Measurements from ENCODE around the gene PYDC2. TPM values are rescaled to one million over a fixed set of nuclear protein-coding genes. Genes with fewer than 3 reads are reported as not detected.

The PYDC2 gene
- total RNA-seq, 2 experiments from 2014 or later, result not detected

DNA sequence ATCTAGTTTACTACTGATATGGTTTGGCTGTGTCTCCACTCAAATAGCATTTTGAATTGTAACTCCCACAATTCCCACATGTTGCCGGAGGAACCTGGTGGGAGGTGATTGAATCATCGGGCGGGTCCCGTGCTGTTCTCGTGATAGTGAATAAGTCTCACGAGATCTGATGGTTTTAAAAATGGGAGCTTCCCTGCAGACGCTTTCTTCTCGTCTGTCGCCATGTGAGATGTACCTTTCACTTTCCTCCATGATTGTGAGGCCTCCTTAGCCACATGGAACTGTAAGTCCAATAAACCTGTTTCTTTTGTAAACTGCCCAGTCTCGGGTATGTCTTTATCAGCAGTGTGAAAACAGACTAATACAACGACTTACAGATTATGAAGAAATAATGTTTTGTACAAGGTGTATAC, 35.6 kb upstream of the PYDC2 start:
- Histone ChIP-seq H3K4me2 (ENCODE audit: low read length) (no peak overlapping the region), H3K9me2 (ENCODE audit: insufficient read depth, low read length) (no peaks in the 10 kb centered on the region), H3K4me3 (ENCODE audit: low read depth, low read length, poor library complexity, severe bottlenecking) (no peak overlapping the region), H3K9me3 (ENCODE audit: low read length) (no peaks in the 10 kb centered on the region), H3K27ac (ENCODE audit: low read depth, low read length, poor library complexity, severe bottlenecking) (no peak overlapping the region), H3K79me2 (ENCODE audit: insufficient read depth, low read depth, low read length) (no peaks in the 10 kb centered on the region), H3K36me3 (ENCODE audit: insufficient read depth, low read length) (no peaks in the 10 kb centered on the region), H2AFZ (ENCODE audit: low read length) (no peak overlapping the region), H4K20me1 (ENCODE audit: insufficient read depth, low read length) (no peaks in the 10 kb centered on the region), H3K4me1 (ENCODE audit: insufficient read depth, low read length, poor library complexity, severe bottlenecking) (no peaks in the 10 kb centered on the region)
- ChIA-PET CTCF (ENCODE audit: unreplicated experiment) (no interaction called here), POLR2A (interaction anchor here (0.6 to 1.2 kb wide), 2 partner anchors 86 to 192 kb away, joined by 4 to 8 read pairs; no protein-coding TSS in a partner anchor)
- no peak for TF ChIP-seq EZH2phosphoT487 (IDR thresholded peaks at IDR 0.05; ENCODE audit: borderline replicate concordance, low read depth, low read length)
- TF ChIP-seq, protein P1, sequence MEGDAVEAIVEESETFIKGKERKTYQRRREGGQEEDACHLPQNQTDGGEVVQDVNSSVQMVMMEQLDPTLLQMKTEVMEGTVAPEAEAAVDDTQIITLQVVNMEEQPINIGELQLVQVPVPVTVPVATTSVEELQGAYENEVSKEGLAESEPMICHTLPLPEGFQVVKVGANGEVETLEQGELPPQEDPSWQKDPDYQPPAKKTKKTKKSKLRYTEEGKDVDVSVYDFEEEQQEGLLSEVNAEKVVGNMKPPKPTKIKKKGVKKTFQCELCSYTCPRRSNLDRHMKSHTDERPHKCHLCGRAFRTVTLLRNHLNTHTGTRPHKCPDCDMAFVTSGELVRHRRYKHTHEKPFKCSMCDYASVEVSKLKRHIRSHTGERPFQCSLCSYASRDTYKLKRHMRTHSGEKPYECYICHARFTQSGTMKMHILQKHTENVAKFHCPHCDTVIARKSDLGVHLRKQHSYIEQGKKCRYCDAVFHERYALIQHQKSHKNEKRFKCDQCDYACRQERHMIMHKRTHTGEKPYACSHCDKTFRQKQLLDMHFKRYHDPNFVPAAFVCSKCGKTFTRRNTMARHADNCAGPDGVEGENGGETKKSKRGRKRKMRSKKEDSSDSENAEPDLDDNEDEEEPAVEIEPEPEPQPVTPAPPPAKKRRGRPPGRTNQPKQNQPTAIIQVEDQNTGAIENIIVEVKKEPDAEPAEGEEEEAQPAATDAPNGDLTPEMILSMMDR (conservative IDR thresholded peaks at IDR 0.05; ENCODE audit: low read length), result no peak
- intact Hi-C loops (cut with micrococcal nuclease; ENCODE audit: unreplicated experiment), result no loop called here
- no peak for DNase-seq (ENCODE audit: low spot score)
- no TSS peak for BruUV-seq (replicated peaks)

DNA sequence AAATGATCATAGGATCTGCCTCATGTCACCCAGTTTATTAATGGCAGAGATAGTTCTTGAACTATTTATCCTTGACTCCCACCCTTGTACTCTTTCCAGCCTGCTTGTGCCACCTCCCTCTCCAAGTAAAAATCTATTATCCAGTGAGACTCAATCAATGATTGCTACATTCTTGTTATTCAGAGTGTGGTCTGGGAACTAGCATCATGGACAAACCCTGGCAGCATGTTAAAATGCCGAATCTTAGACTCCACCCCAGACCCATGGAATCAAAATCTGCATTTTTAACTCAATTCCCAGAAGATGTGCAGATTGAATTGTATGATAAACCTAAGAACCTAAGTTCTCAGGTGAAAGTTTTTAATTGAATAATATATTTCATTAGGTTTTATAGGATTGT, 34.7 kb upstream of the PYDC2 start:
- H3K4me2 ChIP-seq (ENCODE audit: low read length), result no peak overlapping the region
- H3K4me3 ChIP-seq (ENCODE audit: low read depth, low read length, poor library complexity, severe bottlenecking), result no peak overlapping the region
- no peak overlapping the region for H2AFZ ChIP-seq (ENCODE audit: low read length)
- ChIA-PET POLR2A (no interaction called here), CTCF (ENCODE audit: unreplicated experiment) (no interaction called here)
- no peak for DNase-seq (ENCODE audit: low spot score)
- no peaks in the 10 kb centered on the region for H4K20me1 ChIP-seq (ENCODE audit: insufficient read depth, low read length)
- no peaks in the 10 kb centered on the region for H3K9me3 ChIP-seq (ENCODE audit: low read length)
- intact Hi-C loops (cut with micrococcal nuclease; ENCODE audit: unreplicated experiment), result no loop called here
- TF ChIP-seq, protein P1 (conservative IDR thresholded peaks at IDR 0.05; ENCODE audit: low read length), result no peak
- no peak for TF ChIP-seq EZH2phosphoT487 (IDR thresholded peaks at IDR 0.05; ENCODE audit: borderline replicate concordance, low read depth, low read length)
- H3K79me2 ChIP-seq (ENCODE audit: insufficient read depth, low read depth, low read length), result no peaks in the 10 kb centered on the region
- BruUV-seq (replicated peaks), result no TSS peak
- no peaks in the 10 kb centered on the region for H3K4me1 ChIP-seq (ENCODE audit: insufficient read depth, low read length, poor library complexity, severe bottlenecking)
- no peak overlapping the region for H3K27ac ChIP-seq (ENCODE audit: low read depth, low read length, poor library complexity, severe bottlenecking)
- no peaks in the 10 kb centered on the region for H3K36me3 ChIP-seq (ENCODE audit: insufficient read depth, low read length)
- H3K9me2 ChIP-seq (ENCODE audit: insufficient read depth, low read length), result no peaks in the 10 kb centered on the region

DNA sequence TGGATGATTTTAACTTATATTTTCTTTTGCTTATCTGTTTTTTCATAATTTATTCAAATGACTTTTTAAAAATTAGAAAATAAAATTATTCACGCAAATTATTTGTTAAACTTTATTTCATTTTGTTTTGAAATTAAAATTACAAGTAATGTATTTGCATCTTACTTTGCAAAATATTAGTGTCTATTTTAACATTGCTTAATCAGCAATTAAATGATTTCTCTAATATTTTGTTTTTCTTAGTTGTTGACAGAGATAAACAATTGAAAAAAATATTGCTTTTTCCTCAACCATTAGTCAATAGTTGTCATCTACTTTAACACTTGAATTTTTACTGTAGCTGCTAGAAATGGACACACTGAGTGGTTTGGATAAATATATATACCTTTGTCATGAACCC, 32.8 kb upstream of the PYDC2 start:
- no peak overlapping the region for H3K4me3 ChIP-seq (ENCODE audit: low read depth, low read length, poor library complexity, severe bottlenecking)
- BruUV-seq (replicated peaks), result no TSS peak
- H3K4me2 ChIP-seq (ENCODE audit: low read length), result no peak overlapping the region
- no peaks in the 10 kb centered on the region for H3K36me3 ChIP-seq (ENCODE audit: insufficient read depth, low read length)
- intact Hi-C loops (cut with micrococcal nuclease; ENCODE audit: unreplicated experiment), result no loop called here
- no peak overlapping the region for H2AFZ ChIP-seq (ENCODE audit: low read length)
- TF ChIP-seq EZH2phosphoT487 (IDR thresholded peaks at IDR 0.05; ENCODE audit: borderline replicate concordance, low read depth, low read length), result no peak
- TF ChIP-seq, protein P1 (conservative IDR thresholded peaks at IDR 0.05; ENCODE audit: low read length), result no peak
- H3K9me3 ChIP-seq (ENCODE audit: low read length), result no peaks in the 10 kb centered on the region
- ChIA-PET POLR2A (interaction anchor here (0.7 kb wide), 1 partner anchor 1016 kb away, joined by 3 read pairs; no protein-coding TSS in a partner anchor), CTCF (ENCODE audit: unreplicated experiment) (no interaction called here)
- no peaks in the 10 kb centered on the region for H4K20me1 ChIP-seq (ENCODE audit: insufficient read depth, low read length)
- no peaks in the 10 kb centered on the region for H3K79me2 ChIP-seq (ENCODE audit: insufficient read depth, low read depth, low read length)
- H3K27ac ChIP-seq (ENCODE audit: low read depth, low read length, poor library complexity, severe bottlenecking), result no peak overlapping the region
- H3K9me2 ChIP-seq (ENCODE audit: insufficient read depth, low read length), result no peaks in the 10 kb centered on the region
- H3K4me1 ChIP-seq (ENCODE audit: insufficient read depth, low read length, poor library complexity, severe bottlenecking), result no peaks in the 10 kb centered on the region
- DNase-seq (ENCODE audit: low spot score), result no peak

All from OCI-LY7 (cell line).